ENCODE results near the gene BCL2L2.
"Not testable (repeated sequence)": the region's sequence is repeated elsewhere in the genome, so short reads cannot be mapped to it uniquely, and the experiment has no call there.

The BCL2L2 gene, protein sequence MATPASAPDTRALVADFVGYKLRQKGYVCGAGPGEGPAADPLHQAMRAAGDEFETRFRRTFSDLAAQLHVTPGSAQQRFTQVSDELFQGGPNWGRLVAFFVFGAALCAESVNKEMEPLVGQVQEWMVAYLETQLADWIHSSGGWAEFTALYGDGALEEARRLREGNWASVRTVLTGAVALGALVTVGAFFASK

DNA sequence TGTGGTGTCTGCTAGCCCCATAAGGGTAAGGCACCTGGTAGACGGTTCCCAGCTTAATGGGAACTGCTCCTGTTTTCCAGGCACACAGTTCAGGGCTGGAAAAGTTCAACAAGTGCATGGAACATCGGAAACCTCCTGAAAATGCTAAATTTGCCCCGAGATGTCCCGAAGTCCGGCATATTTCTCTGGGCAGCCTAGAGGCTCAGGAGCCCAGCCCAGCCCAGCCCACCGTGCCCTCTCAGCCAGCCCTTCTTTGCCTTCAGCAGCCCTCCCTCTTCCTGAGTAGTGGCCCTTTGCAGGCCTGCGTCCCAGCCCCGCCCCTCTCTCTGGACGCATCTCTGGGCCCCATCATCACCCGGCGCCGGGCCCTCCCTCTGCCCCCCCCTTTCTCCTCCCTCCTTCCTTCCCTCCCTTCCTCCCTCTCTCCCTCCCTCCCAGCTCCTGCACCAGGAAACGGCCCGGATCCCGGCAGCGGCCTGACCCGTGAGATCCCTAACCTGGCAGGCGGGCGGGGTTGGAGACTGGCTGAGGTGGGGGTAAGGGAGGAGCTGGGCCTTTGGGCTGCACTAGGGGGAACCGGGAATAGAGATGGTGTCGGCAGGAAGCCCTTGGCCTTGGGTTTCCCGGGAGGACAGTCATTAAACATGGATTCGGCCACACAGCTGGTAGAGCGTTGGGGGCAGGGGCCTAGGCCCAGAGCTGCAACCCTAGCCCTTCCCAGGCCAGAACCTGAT is at the start of gene BCL2L2:
Gene BCL2L2, plus strand, starts transcription at position 422 of the 734 bp plus-strand sequence. CDS start 935 bp downstream, outside the sequence.
- no peak for DNase-seq (ENCODE audit: low read depth, low spot score)

DNA sequence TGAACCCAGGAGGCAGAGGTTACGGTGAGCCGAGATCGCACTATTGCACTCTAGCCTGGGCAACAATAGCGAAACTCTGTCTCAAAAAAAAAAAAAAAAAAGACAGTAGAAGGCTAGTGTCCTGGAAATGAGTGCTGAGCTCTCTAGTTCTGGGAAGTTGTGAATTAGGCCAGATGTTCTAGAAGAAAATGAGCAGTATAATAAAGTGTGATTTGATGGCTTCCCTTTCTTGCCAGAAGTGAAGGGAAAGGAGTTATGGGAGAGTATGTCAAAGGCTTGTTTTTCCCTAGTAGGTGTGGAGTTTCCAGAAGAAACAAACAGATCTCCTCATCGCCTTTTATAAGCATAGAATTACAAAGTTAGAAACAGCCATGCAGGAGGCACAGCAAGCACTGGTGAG is 48.4 kb upstream of the BCL2L2 start:
- DNase-seq (ENCODE audit: low read depth, low spot score) = no peak

DNA sequence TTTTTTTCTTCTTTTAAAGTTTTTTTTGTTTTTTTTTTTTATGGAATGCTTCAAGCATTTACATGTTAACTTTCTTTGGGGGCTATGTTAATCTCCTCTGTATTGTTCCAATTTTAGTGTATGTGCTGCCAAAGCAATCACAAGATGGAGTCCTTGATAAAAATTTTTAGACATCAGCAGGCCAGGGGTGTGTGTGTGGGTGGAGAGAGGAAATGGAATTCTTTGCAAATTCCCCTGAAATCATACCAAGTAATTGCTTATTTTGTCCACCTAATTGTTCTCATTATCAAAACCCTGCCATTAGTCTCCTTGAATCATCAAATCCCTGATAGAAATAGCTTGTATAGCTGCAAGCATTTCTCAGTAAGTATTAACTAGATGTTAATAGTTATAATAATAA is 47.2 kb upstream of the BCL2L2 start:
- DNase-seq (ENCODE audit: low read depth, low spot score) = no peak

DNA sequence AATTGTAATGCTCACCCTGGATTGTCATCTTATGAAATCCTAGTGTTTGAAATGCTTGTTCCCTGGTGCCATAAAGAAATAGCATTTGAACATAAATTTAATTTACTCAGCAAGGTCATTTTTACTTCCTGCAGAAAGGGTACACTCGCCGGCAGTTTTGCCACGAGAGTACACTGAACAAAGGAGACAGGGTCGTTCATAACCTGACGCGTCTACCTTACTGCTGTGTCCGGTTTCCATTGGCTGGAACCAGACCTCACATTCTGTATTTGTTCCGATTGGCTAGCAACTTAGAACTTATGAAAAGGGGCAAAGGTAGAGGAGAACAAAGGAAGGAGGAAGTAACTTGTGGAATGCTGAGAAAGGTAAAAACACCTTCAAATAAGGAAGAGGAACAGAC is 45.8 kb upstream of the BCL2L2 start:
- not testable (repeated sequence) for DNase-seq (ENCODE audit: low read depth, low spot score)

DNA sequence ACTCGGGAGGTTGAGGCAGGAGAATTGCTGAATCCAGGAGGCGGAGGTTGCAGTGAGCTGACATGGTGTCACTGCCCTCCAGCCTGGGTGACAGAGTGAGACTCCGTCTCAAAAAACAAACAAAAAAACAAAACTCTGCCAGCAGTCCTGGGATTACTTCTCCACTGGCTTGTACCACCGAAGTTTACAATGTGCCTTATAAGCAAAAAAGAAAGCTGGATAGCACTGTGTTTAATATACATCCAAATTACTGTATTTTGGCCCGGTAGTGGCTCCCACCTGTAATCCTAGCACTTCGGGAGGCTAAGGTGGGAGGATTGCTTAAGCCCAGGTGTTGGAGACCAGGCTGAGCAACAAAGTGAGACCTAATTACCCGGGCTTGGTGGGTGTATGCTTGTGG is 37.4 kb upstream of the BCL2L2 start:
- no peak for DNase-seq (ENCODE audit: low read depth, low spot score)

DNA sequence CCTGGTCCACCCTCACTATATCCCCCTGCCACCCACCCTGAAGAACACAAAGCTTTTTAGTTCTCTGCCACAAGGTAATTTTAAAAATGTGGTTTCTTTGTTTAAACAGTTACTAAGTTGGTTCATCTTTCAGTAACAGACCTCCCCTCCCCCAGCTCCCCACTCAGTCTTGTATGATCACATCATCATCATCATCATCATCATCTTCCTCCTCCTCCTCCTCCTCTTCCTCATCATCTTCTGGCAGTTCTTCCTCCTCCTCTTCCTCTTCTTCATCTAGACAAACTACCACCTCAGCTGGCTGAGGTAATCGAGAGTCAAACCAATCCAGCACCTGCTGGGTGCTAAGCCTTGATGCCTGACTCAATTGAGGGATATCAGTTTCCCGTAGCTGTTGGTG is 31.2 kb upstream of the BCL2L2 start:
- no peak for DNase-seq (ENCODE audit: low read depth, low spot score)

DNA sequence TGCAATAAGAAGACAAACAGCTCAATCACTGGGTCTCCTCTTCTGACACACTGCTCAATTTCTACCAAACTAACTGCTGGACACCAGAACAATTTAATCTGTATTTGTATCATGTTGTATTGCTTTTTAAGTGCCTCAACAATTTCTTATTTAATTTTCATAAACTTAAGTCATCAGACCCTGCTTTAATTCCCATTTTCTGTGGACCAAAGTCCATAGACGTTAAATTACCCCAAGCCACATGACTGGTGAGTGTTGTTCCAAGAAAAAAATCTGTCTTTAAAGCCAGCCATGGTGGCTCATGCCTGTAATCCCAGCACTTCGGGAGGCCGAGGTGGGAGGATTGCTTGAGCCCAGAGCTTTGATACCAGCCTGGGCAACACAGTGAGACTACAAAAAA is 29.4 kb upstream of the BCL2L2 start:
- DNase-seq (ENCODE audit: low read depth, low spot score) = no peak

DNA sequence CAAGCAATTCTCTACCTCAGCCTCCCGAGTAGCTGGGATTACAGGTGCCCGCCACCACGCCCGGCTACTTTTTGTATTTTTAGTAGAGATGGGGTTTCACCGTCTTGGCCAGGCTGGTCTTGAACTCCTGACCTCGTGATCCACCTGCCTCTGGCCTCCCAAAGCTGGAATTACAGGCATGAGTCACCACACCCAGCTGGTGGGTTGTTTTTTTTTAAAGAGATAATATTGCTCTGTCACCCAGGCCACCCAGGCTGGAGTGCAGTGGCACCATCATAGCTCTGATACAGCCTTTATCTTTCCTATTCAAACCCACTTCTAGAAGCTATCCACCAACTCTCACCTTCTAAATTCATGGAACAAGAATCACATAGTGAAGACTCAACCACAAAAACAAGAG is 28.7 kb upstream of the BCL2L2 start:
- DNase-seq (ENCODE audit: low read depth, low spot score) = not testable (repeated sequence)

DNA sequence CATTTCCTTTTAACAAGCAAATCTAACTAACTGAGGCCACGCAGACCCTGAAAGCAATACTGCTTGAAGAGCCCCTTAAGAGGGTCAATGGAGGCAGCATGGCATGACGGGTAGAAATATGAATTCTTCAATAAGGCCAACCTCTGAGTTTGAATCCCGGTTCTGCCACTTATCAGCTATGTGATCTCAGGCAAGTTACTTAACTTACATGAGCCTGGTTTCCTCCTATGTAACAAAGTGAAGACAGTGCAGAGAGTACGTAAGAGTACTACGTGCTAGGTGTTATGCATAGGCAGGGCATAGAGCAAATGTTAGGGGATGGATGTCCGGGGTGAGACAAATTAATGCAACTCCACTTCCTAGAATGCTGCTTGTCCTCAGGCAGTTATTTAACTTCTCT is 25.4 kb upstream of the BCL2L2 start:
- no peak for DNase-seq (ENCODE audit: low read depth, low spot score)

DNA sequence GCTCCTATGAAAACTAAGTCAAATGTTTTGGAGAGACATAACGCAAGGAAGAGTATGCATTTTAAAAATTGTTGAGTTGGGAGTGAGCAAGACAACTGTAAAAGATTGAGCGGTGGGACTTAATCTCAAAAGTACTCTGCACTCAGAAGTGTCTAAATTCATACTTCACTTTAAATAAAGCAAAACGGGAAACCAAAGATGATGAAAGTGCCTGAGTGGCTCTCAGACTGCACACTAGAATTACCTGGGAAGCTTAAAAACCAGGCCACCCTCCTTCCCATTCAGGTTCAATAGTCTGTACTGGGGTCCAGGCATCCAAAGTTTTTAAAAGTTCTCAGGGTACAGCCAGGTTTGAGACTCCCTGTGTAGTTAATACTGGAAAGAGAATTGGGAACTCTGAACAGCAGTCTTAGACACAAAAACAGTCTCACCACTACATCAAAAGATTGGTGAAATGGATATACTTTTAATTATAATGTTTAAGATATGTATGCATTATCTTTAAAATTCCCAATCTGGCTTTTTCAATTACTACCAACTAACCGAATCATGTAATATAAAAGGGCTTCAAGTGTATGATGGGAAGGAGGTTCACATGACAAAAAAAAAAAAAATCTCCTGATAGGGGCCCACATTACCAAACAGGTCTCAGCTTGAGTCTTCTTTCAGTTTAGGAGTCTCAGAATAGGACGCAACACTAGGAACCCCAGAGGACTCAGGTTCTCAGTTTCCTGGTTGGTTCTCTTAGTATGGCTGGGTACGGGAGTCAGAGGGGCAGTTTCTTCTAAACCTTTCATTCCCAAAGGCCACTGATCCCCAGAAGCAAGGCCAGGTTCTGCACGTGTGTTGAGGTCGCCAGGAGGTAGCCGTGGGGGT is 21.7 kb upstream of the BCL2L2 start:
- no peak for DNase-seq (ENCODE audit: low read depth, low spot score)

DNA sequence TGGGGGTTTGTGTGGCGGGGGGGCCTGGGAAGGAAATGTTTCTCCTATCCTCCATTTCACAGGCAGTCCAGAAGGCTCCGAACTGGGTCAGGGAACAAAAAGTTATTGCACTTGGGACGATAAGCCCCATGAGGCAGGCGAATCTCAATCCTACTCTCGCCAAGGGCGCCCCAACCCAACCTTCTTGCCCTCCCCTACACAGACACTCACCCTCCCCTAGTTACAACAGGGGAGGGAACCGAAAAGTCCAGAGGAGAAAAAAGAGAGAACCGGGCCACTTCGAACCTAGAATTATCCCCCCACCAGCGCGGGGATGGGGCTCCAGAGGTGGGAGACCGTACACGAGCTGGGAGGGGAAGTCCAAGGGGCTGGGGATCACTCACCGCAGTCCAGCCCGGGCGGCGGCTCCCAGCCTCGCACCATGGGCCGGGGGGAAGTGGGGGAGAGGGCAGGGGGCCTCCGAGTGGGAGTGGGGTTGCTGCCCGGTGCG is 21.1 kb upstream of the BCL2L2 start:
- DNase-seq (ENCODE audit: low read depth, low spot score) = no peak

DNA sequence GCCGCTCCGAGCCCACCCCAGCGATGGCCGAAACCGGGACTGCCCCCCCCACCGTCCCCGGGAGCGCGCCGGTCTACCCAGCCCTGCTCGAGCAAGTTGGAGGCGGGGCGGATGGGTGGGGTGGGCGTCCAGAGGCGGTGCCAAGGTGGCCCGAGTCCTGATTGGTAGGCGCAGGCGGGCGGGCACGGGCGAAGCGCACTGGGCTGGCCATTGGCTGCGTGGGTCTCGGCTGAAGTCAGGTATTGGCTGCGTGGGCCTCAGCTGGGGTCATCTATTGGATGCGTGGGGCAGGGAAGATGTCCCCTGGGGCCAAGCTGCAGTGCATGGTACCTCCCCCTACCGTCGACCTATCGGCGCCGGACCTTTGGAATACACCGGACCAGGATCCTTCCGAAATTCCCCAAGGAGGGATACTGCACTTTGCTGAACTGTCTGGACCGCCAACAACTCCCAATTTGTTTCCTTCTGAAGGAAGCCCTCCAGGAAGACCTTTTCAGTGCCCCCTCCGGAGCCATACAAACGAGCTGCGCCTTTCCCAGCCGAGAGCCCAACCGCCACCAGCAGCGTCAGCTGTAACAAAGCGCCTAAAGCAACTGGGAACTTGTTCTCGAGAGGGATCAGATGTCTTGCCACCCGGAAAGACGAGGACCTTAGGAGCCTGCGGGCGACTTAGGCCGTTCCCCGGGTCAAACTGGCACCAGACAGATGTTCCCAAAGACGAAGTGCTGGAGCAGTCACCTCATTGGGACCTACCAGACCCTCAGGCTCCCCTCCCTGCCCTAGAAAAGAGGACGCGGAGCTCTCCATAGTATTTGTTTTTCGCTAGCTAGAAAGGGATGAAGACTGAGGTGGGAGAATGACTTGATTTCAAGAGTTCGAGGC is 20.4 kb upstream of the BCL2L2 start, which contains the start of gene HOMEZ:
Gene HOMEZ, minus strand, starts transcription at position 113 of the 882 bp plus-strand sequence. CDS start 180 bp downstream, outside the sequence.
- peak; percentile 95 for DNase-seq (ENCODE audit: low read depth, low spot score)

DNA sequence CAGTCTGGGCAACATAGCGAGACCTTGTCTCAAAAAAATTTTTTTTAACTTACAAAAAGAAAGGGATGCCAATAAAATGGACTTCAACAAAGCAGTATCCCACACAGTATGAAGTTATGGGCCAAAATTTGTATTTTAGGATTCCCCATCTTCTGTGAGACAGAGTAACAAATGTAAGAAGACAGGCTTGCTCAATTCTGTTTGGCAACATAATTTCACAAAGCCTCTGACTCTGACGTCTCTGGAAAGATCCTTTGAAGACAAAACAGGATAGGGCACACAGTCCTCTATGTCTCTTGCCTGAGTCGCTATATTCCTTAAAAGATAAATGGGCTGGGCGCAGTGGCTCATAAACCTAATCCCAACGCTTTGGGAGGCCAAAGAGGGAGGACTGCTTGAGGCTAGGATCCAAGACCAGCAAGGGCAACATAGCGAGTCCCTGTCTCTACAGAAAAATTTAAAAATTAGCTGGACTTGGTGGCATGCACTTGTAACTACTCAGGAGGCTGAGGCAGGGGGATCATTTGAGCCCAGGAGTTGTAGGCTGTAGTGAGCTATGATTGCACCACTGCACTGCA is 19.6 kb upstream of the BCL2L2 start:
- no peak for DNase-seq (ENCODE audit: low read depth, low spot score)

DNA sequence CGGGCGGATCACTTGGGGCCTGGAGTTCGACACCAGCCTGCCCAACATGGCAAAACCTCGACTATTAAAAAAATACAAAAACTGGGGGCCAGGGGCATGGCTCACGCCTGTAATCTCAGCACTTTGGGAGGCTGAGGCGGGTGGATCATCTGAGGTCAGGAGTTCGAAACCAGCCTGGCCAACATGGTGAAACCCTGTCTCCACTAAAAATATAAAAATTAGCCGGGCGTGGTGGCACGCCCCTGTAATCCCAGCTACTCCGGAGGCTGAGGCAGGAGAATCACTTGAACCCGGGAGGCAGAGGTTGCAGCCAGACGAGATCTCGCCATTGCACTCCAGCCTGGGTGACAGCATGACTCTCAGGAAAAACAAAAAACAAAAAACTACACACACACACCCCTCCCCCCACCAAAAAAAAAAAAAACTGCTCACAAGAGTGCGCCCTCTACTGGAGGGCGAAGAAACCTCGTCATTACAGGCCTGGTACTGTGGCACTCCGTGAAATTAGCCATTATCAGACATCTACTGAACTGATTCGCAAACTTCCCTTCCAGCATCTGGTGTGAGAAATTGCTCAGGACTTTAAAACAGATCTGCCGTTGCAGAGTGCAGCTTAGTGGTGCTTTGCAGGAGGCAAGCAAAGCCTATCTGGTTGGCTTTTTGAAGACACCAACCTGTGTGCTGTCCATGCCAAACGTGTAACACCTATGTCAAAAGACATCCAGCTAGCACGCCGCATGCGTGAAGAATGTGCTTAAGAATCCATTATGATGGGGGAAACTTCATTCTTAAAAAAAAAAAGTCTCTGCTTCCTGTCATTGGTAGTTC is 11.7 kb upstream of the BCL2L2 start:
- peak; percentile 28 for DNase-seq (ENCODE audit: low read depth, low spot score)

DNA sequence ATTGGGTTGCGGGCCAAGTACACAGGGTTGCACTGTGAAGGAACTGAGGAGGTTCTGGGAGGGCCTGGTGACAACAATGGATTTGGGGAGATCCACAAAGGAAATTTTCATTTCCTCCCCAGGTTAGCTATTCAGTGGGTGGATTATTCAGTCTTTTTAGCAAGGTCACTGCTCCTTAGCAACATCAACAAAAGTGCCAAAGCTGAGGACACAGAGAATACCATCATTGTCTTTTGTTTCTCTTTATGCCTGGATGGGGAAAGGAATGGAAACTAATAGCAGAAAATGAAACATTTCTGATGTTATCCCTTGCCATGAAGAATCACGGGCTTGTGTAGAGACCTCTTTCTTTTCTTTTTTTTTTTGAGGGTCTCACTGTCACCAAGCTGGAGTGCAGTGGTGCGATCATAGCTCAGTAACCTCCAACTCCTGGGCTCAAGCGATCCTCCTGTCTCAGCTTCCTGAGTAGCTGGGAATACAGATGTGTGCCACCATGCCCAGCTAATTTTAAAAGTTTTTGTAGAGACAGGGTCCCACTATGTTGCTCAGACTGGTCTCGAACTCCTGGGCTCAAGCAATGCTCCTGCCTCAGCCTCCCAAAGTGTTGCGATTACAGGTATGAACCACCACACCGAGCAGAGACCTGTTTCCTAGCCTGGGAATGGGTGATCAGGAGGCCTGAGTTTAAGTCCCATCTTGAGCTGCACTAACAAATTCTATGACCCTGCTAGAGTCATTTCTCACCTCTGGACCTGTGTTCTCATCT is 10.4 kb upstream of the BCL2L2 start:
- DNase-seq (ENCODE audit: low read depth, low spot score) = no peak

DNA sequence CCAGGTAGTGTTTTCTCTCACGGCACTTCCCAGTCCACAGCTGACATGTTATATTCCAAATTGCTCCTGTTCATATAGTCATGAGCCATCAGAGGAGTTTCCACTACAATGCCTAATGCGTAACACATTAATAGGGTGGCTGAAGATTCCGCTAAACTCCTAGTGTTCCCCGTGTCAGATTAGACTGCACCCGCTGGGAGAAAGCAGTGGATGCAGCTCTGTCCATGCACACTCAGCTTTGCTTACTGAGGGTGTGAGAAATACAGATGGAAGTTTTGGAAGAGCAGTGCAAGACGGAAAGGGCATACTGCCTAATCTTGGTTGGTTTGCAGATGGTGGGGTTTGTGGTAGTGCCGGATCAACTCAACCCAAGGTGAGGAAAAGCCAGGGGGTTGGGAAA is 9.5 kb upstream of the BCL2L2 start:
- no peak for DNase-seq (ENCODE audit: low read depth, low spot score)

DNA sequence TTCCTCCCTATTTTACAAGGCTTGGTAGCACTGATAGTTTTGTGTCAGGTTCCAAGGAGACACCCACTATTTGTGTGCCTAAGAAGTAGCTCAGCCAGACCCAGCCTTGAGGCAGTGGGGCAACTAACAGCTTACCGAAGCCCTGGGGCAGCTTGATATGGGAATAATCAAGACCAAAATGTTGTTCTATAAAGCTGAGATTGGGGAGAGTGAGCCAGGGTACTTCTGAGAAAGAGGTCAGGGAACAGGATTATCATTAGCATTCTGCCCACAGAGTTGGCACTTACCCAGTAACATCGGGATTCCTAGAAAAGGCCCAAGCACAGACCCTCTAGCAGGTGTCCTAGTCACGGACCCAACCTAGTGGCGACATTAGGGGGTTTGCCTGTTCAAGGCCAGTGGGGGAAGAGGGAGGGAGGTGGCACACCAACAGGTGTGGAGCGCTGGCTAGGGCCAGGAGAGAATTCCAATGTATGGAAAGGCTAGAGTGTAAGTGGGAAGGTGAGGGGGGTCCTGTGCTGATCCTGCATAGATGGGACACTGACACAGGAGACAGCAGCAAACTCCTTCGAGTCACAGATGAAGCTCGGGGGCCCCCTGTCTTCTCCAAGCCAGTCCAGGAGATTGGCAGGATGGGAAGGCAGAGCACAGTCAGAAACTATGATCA is 8.9 kb upstream of the BCL2L2 start:
- DNase-seq (ENCODE audit: low read depth, low spot score) = no peak

DNA sequence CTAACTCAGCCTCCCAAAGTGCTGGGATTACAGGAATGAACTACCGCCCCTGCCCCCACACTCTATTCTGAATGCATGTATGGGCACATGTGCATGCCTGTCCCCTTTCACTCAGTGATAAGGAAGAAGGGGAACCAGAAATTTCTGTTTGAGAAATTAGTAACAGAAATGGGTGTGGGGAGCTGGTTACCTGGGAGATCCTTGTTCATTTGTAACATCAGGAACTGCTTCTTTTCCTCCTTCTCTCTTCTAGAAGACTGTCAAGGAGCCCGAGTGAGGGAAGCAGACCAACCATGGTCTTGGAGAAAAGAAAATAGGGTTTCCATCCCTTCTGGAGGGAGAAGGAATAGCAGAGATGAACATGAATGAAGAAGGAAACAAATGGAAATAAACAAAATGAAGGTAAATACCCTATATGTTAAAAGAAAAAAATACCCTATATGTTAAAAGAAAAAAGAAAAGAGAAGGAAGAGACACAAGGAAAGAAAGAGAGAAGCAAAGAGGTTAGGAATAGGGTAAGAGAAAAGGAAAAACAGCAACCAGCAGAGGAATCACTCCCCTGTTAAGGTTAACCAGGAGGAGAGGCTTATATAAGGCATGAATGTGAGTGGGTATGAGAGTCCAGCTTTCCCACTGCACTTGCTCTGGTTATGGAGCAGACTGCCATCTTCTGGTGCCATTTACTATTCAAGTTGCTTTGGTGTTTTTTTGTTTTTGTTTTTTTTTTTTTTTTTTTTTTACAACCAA is 7.2 kb upstream of the BCL2L2 start:
- DNase-seq (ENCODE audit: low read depth, low spot score) = no peak

All from activated CD4-positive, CD25-positive, alpha-beta regulatory T cell treated with anti-CD3 and anti-CD28 coated beads, Interleukin-2, amount 50 U/mL, for 16 hours (primary cell).